ENCODE results near the gene ZNF341.

Gene ZNF341

GRCh38 chr20:33724439-33725094, 7.2 kb upstream of the ZNF341 start:
- FAIRE-seq (no peak), DNase-seq (ENCODE audit: insufficient read length) (no peak)
- TF ChIP-seq POLR2A (IDR thresholded peaks at IDR 0.05; ENCODE audit: low read depth, low read length) (no peak), POLR2AphosphoS5 (IDR thresholded peaks at IDR 0.05; ENCODE audit: low read depth, low read length) (no peak), TAF1 (IDR thresholded peaks at IDR 0.05; ENCODE audit: borderline replicate concordance, low read depth, low read length) (no peak)

- no peak for FAIRE-seq
- no peak for TF ChIP-seq POLR2A (IDR thresholded peaks at IDR 0.05; ENCODE audit: low read depth, low read length)
- TF ChIP-seq TAF1 (IDR thresholded peaks at IDR 0.05; ENCODE audit: borderline replicate concordance, low read depth, low read length): no peak
- no peak for DNase-seq (ENCODE audit: insufficient read length)
These were observed 6.1 kb upstream of the ZNF341 start for GRCh38 chr20:33725607-33726264.

- no peak for TF ChIP-seq POLR2AphosphoS5 (IDR thresholded peaks at IDR 0.05; ENCODE audit: low read depth, low read length)
- no peak for TF ChIP-seq TAF1 (IDR thresholded peaks at IDR 0.05; ENCODE audit: borderline replicate concordance, low read depth, low read length)
- TF ChIP-seq POLR2A (IDR thresholded peaks at IDR 0.05; ENCODE audit: low read depth, low read length): no peak
- no peak for FAIRE-seq
- no peak for DNase-seq (ENCODE audit: insufficient read length)
These were observed 4.7 kb upstream of the ZNF341 start for GRCh38 chr20:33727115-33727479.

GRCh38 chr20:33727806-33728205, 4.0 kb upstream of the ZNF341 start:
- FAIRE-seq: no peak
- no peak for DNase-seq (ENCODE audit: insufficient read length)
- TF ChIP-seq TAF1 (IDR thresholded peaks at IDR 0.05; ENCODE audit: borderline replicate concordance, low read depth, low read length) (no peak), POLR2AphosphoS5 (IDR thresholded peaks at IDR 0.05; ENCODE audit: low read depth, low read length) (no peak), POLR2A (IDR thresholded peaks at IDR 0.05; ENCODE audit: low read depth, low read length) (no peak)

GRCh38 chr20:33728463-33728862, 3.3 kb upstream of the ZNF341 start:
- FAIRE-seq (no peak), DNase-seq (ENCODE audit: insufficient read length) (no peak)
- no peak for TF ChIP-seq POLR2A (IDR thresholded peaks at IDR 0.05; ENCODE audit: low read depth, low read length)
- TF ChIP-seq POLR2AphosphoS5 (IDR thresholded peaks at IDR 0.05; ENCODE audit: low read depth, low read length): no peak
- no peak for TF ChIP-seq TAF1 (IDR thresholded peaks at IDR 0.05; ENCODE audit: borderline replicate concordance, low read depth, low read length)

- TF ChIP-seq TAF1 (IDR thresholded peaks at IDR 0.05; ENCODE audit: borderline replicate concordance, low read depth, low read length): no peak
- no peak for TF ChIP-seq POLR2A (IDR thresholded peaks at IDR 0.05; ENCODE audit: low read depth, low read length)
- TF ChIP-seq POLR2AphosphoS5 (IDR thresholded peaks at IDR 0.05; ENCODE audit: low read depth, low read length): no peak
- FAIRE-seq (no peak), DNase-seq (ENCODE audit: insufficient read length) (no peak)
These were observed 2.7 kb upstream of the ZNF341 start for GRCh38 chr20:33729101-33729500.

- TF ChIP-seq POLR2AphosphoS5 (IDR thresholded peaks at IDR 0.05; ENCODE audit: low read depth, low read length): no peak
- TF ChIP-seq POLR2A (IDR thresholded peaks at IDR 0.05; ENCODE audit: low read depth, low read length): no peak
- TF ChIP-seq TAF1 (IDR thresholded peaks at IDR 0.05; ENCODE audit: borderline replicate concordance, low read depth, low read length): no peak
- FAIRE-seq: no peak
- DNase-seq (ENCODE audit: insufficient read length): no peak
These were observed 677 bp upstream of the ZNF341 start for GRCh38 chr20:33730946-33731692.

GRCh38 chr20:33732166-33732970, 572 bp downstream of the ZNF341 start:
- peak; percentile 49 for DNase-seq (ENCODE audit: insufficient read length)
- TF ChIP-seq POLR2A (IDR thresholded peaks at IDR 0.05; ENCODE audit: low read depth, low read length) (peak; percentile 64; the same call in 1 of the 2 replicates), POLR2AphosphoS5 (IDR thresholded peaks at IDR 0.05; ENCODE audit: low read depth, low read length) (0 out of 2 replicates have a peak, but pooled peaks have one; percentile 31), TAF1 (IDR thresholded peaks at IDR 0.05; ENCODE audit: borderline replicate concordance, low read depth, low read length) (no peak)
- peak; percentile 73 for FAIRE-seq

GRCh38 chr20:33733654-33734576, 2.1 kb downstream of the ZNF341 start:
- TF ChIP-seq POLR2AphosphoS5 (IDR thresholded peaks at IDR 0.05; ENCODE audit: low read depth, low read length) (no peak), POLR2A (IDR thresholded peaks at IDR 0.05; ENCODE audit: low read depth, low read length) (no peak), TAF1 (IDR thresholded peaks at IDR 0.05; ENCODE audit: borderline replicate concordance, low read depth, low read length) (no peak)
- DNase-seq (ENCODE audit: insufficient read length) (no peak), FAIRE-seq (no peak)

GRCh38 chr20:33736962-33737361, 5.2 kb downstream of the ZNF341 start:
- TF ChIP-seq POLR2A (IDR thresholded peaks at IDR 0.05; ENCODE audit: low read depth, low read length) (no peak), TAF1 (IDR thresholded peaks at IDR 0.05; ENCODE audit: borderline replicate concordance, low read depth, low read length) (no peak), POLR2AphosphoS5 (IDR thresholded peaks at IDR 0.05; ENCODE audit: low read depth, low read length) (no peak)
- no peak for DNase-seq (ENCODE audit: insufficient read length)
- no peak for FAIRE-seq

Measured in GM12892 (cell line).